Limb (tissue), 2 donors: ENCODE measurements around the gene RSU1.
"Not testable (repeated sequence)": the region's sequence is repeated elsewhere in the genome, so short reads cannot be mapped to it uniquely, and the experiment has no call there.

Experiments used
- DNase-seq, 2 donors: peaks; one replicate each; pipeline ENCODE4 v3.0.0-alpha.2; 2016; ENCODE audit errors: extremely low spot score in 2 of 2

Gene RSU1

GRCh38 chr10:16817125-16818019 lies at the start of gene RSU1:
Gene RSU1, minus strand, starts transcription at chr10:16817424. Its CDS starts 343 bp downstream, at chr10:16817081.
- peak; percentile 99 to 100 for DNase-seq

DNA sequence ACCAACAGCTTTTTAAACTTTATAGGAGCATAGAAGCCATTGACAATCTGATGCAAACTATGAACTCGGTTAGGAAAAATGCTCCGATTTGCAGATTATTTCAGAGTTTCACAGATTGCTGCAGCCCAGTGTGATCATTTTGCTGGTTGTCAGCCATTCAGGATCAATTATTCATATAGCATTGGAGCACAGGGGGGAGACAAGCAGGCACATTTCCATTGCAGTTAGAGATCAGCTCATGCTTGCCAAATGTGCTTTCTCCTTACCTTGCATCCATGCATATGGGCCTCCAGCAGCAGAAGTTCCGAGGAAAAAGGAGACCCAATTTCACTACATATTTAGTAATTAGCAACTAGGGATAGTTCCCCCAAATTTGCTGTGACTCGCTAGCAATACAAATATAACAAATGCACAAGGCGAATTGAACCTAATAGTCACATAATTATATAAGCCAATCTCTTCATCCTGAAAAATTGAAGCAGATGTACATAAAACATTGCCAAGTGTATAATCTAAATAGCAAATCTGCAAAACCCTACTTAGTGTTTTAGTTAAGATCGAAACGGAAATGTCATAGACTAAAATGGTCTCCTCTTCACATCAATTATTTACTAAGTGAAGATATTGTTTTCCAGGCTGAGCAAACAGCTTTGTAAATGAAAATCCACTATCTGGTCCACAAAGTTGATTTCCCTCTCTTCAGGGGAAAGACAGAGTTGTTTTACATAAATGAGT lies 49.5 kb upstream of the RSU1 start:
- no peak for DNase-seq

- DNase-seq: no peak
Observed at GRCh38 chr10:16865766-16866165, 48.5 kb upstream of the RSU1 start.

GRCh38 chr10:16863766-16864165 lies 46.5 kb upstream of the RSU1 start:
- no peak for DNase-seq

DNA sequence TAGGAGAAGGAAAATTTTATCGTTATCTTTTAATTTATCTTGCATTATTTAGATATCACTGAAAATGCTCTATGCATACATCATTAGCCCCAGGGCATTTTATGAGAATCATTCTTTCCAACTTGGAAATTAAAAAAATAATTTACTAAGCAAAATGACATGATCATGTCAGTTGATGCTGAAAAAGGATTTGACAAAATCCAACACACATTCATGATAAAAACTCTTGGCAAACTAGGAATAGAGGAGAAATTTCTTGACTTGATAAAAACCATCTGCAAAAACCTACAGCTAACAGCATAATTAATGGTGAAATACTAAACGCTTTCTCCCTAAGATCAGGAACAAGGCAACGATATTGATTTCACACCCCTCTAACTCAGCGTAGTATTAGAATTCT lies 40.2 kb upstream of the RSU1 start:
- DNase-seq: no peak

- peak in 1 of 2 donors; percentile 71 for DNase-seq
Observed at GRCh38 chr10:16856567-16856966, 39.3 kb upstream of the RSU1 start.

DNA sequence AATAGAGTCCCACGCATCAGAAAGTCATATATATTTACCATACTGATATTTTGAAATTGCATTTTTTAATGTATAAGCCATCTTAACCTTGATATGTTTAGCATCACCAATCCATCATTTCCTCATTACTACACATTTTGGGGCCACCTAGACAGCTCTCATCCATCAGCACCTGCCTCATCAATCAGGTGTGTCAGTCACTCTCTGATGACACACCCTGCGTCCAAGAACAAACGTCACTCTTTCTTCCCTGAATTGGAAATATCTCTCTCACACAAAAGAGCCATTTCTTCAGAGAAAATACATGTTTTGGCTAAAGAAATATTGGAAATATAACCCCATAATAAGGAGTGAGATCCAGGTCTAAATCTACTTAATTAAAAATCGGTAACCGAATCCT lies 38.9 kb upstream of the RSU1 start:
- DNase-seq: no peak

DNA sequence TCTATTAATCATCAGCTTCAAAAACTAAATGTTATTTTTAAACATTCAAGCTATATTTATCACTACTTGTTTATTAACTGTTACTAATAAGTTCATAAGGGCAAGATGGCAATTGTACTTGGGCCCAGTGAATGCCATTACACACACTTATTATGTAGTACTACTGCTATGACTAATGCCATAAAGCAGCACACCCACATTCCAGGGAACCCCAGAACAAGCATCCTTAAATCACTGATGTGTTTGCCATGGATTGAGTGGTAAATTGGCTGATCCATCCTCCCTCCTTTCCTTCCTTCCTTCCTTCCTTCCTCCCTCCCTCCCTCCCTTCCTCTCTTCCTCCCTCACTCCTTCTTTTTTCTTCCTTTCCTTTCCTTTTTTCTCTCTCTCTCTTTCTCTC lies 37.4 kb upstream of the RSU1 start:
- DNase-seq: no peak

DNA sequence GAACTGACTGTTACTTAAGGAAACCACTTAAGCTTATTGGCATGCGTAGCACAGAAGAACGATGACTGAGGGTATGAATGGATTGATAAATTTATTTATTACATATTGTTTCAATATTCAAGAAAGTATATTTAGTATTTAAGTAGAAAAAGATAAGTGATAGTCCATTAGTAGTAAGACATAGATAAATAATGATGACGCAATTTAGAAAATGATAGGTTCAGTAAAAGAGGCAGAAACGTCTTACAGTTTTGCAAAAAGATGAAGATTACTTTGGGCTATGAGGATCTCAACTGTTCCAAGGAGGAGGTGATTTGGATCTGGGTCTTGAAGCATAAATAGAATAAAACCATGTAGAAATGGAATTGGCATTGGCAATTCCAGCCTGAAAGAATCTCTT lies 36.6 kb upstream of the RSU1 start:
- DNase-seq: no peak

DNA sequence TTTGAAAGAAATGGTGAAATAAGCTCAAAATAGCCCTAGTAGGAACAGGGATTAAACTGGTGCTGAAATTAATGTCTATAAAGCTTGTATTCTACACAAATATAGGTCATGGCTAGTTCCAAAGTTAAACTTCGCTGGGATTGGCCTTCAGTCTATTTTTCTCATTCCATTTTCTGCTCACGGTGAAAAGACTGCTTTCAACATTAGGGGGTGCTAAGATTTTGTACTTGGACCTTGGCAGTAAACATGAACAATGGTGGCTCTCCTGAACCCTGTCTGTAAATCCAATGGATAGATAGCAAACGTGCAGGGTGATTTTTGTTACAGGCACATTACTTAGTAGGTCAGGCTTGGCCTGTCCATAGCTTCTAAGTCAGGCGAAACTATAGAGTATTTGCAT lies 36.0 kb upstream of the RSU1 start:
- DNase-seq: peak in 1 of 2 donors; percentile 67

DNA sequence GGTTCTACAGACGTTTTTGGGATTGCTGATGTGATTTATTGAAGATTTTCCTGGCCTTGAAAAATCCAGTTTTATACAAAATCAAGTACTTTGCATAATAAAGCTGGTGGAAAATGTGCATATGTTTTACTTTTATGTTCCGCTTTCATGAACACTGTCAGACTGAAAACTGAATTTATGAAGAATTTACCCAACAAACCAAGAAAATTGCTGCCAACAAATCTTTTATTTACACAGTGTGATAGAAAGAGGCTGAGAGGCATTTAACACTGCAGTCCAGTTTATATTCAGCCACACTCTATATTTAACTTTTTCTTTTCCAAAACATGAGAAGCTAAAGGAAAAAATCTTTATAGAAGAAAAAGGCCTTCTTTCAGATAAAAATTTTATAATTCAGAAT lies 35.4 kb upstream of the RSU1 start:
- no peak for DNase-seq

DNA sequence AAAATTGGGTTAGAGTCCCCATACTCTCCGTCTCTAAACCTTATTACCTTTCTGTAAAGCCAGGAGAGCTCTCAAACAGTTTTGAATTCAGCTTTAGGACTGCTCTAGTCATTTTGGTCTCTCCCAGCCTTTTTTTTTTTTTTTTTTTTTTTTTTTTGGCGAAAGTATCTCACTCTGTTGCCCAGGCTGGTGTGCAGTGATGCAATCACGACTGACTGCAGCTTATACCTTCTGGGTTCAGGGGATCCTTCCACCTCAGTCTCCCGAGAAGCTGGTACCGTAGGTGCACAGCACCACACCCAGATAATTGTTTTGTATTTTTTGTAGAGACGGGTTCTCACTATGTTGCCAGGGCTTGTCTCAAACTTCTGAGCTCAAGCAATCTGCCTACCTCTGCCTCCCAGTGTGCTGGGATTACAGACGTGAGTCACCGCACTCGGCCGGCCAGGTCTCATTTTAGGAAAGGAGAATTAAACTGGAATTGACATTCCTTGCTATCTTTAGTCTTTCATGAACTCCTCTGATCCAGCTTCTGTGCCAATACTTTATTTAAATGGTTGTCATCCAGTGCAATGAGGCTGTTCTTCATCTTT lies 31.4 kb upstream of the RSU1 start:
- DNase-seq: no peak

GRCh38 chr10:16847644-16848043 lies 30.4 kb upstream of the RSU1 start:
- DNase-seq: no peak

DNA sequence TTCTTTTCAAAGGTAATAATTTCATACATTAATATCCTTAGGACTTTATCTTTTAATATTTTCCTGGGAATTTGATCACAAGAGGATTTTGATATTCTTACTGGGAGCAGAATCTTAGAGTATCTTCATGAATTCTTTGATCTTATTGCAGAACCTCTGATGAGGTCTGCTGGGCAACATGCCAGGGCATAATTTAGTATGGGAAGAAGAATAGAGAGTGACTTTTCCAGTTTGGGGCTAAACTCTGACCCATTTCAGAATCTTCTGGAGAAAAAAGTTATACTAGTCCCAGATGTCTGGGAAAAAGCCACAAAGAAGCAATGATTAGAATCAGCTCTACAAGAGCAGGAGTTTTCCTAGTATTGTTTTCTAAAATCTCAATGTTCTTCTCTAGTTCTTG lies 28.0 kb upstream of the RSU1 start:
- no peak for DNase-seq

GRCh38 chr10:16843252-16843870 lies 26.1 kb upstream of the RSU1 start:
- DNase-seq: peak in 1 of 2 donors; percentile 92

- DNase-seq: no peak
Observed at GRCh38 chr10:16835228-16835627, 18.0 kb upstream of the RSU1 start.

DNA sequence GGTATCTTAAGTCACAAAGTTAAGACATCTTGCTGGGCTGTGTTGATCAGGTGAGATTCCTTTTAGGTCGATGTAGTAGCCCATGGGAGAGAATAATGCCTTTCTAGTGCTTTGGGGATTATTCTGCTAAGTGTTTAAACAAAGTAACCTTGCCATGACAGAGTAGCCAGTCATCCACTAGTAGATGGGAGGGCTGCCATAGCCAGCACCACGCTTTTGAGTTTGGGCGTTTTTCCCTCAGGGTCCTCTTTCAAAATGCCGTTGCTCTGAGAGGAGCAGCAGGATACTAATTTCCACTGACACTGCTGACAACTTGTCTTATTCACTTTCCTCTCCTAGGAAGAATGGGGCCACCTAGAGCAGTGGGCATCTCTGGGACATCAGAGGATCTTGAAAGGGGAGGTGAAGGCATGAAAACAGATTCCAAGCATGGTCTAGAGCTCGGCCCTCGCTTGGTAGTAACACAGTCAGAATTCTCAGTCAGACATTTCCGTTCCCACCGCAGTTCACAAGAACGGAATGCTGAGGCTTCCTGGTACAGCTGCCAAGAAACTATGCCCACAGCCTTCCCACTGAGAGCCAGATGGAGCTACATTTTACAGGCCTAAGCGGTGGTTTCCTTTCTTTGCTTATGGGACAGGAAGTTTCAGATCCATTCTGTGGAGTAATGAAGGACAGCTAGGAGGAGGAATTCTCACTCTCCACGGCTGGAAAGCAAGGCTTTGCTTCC lies 15.3 kb upstream of the RSU1 start:
- DNase-seq: peak in 1 of 2 donors; percentile 60

DNA sequence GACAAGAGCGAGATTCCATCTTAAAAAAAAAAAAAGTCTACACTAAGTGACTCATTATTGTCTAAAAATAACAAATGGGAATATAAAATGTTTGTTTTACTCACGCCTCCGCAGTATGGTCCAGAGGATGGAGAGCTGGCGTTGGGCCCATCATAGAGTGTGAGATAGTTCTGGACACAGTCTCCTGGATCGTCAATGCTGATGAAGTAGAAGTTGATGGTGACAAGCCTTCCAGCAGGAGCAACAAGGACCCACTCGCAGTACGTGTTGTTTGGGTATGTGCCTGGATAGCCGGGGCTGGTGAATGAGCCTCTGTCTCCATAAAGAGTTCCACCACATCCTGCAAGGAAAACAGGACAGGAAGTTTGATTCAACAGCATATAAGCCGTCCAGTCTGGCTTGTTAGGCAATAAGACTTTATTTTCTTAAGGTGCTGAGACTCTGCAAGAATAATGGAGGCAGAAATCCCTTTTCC lies 11.5 kb upstream of the RSU1 start:
- DNase-seq: no peak

GRCh38 chr10:16828114-16828568 lies 10.9 kb upstream of the RSU1 start:
- DNase-seq: peak; percentile 75 to 87

GRCh38 chr10:16827474-16827873 lies 10.2 kb upstream of the RSU1 start:
- not testable (repeated sequence) for DNase-seq
